GM21528 (cell line): Measurements from ENCODE around the gene NDUFB2.
"Not testable (repeated sequence)": the region's sequence is repeated elsewhere in the genome, so short reads cannot be mapped to it uniquely, and the experiment has no call there.

Experiments used
- ATAC-seq: cut with Tn5 transposase; IDR thresholded peaks from one replicate; pipeline ENCODE4 v1.9.1; 2021; ENCODE audit warnings: mild to moderate bottlenecking, moderate library complexity; ENCODE audit not compliant: unreplicated experiment, low FRiP score

Gene NDUFB2

GRCh38 chr7:140726281-140726680, 29.8 kb downstream of the NDUFB2 start:
- ATAC-seq: no peak

- no peak for ATAC-seq
Observed at GRCh38 chr7:140732416-140732815, 35.9 kb downstream of the NDUFB2 start.

- no peak for ATAC-seq
Observed at GRCh38 chr7:140734096-140734495, 37.6 kb downstream of the NDUFB2 start.

GRCh38 chr7:140734729-140735128, 38.2 kb downstream of the NDUFB2 start:
- ATAC-seq: no peak

- ATAC-seq: no peak
Observed at GRCh38 chr7:140738280-140738679, 41.8 kb downstream of the NDUFB2 start.

GRCh38 chr7:140743255-140743654, 46.7 kb downstream of the NDUFB2 start:
- not testable (repeated sequence) for ATAC-seq

- ATAC-seq: no peak
Observed at GRCh38 chr7:140744005-140744404, 47.5 kb downstream of the NDUFB2 start.

GRCh38 chr7:140745266-140746058, 49.0 kb downstream of the NDUFB2 start:
- ATAC-seq: no peak

GRCh38 chr7:140746751-140747150, 50.2 kb downstream of the NDUFB2 start:
- no peak for ATAC-seq

GRCh38 chr7:140752533-140752932, 56.0 kb downstream of the NDUFB2 start:
- ATAC-seq: no peak

- no peak for ATAC-seq
Observed at GRCh38 chr7:140754506-140754905, 58.0 kb downstream of the NDUFB2 start.
